GM21529 (cell line): ENCODE results near the gene STOML1.
"Not testable (repeated sequence)": the region's sequence is repeated elsewhere in the genome, so short reads cannot be mapped to it uniquely, and the experiment has no call there.

Experiments
- ATAC-seq: cut with Tn5 transposase; IDR thresholded peaks from one replicate; pipeline ENCODE4 v1.9.1; 2021; ENCODE audit not compliant: unreplicated experiment

The STOML1 gene

DNA sequence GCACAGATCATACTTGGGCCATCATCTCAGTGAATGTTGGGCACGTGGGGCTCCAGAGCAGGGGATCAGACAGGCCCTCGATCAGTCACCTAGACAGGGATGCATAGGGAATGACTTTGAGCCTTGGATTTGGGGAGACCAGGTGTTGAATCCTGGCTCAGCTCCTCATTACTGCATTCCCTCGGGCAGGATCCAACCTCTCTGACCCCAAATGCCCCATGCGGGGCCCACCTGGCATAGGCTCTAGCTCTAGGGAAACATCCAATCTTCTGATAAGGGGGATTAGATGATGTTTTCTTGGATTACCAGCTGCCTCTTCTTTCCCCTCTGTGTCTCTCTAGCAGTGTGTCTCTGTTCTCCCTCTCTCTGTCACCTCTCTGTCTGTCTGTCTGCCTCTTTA is 43.1 kb downstream of the STOML1 start:
- ATAC-seq, result no peak

DNA sequence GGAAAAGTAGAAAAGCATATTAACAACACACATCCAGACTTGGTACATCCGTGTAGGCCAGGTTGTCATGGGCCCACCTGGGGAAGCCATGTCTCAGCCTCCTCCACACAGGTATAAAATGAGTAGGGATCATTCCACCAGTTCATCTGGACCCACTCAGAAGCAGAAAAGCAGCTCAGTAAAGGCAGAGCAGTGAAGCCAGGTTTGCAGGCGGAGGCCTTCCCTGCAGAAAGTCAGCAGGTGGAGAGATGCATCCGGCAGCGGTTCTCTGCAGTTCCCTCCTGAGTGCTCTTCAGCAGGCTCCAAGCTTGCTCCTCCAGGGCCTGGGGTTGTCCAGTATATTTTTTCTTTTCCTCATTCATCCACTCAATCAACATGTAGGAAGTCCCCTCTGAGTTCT is 43.7 kb downstream of the STOML1 start:
- no peak for ATAC-seq

DNA sequence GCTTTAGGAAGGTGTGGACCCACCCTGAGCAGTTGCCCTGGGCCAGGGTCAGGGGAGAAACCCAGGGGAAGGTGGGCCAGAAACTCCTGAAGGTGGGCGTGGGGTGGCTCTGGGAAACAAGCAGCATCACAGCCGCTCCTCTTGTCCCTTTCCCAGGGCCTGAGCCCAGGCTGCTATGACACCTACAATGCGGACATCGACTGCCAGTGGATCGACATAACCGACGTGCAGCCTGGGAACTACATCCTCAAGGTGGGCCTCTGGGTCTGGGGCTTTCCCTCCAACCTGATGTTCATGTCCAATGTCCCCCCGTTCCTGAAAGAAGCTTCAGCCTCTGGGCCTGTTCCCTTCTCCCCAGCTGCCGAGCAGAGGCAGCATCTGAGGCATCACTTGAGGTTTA is 44.4 kb downstream of the STOML1 start:
- ATAC-seq, result no peak

DNA sequence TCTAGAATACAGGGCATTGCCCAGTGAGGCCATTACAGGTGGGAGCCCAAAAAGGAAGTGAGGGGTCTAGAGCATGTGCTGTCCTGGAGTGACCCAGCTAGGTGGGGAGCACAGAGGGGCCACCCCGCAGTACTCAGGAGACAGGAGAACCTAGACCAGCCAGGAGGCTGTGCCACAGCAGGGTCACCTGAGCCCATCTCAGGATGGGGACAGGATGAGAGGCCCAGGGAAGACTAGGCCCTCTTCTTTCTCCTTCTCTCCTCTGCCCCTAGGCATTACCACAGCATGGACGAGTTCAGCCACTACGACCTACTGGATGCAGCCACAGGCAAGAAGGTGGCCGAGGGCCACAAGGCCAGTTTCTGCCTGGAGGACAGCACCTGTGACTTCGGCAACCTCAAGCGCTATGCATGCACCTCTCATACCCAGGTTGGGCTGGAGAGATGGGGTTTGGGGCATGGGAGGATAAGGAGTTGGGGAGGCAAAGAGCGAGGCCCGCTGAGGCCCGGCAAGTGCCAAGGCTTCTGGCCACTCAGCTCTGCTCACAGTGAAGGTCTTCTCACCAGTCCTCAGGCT is 45.2 kb downstream of the STOML1 start:
- no peak for ATAC-seq

DNA sequence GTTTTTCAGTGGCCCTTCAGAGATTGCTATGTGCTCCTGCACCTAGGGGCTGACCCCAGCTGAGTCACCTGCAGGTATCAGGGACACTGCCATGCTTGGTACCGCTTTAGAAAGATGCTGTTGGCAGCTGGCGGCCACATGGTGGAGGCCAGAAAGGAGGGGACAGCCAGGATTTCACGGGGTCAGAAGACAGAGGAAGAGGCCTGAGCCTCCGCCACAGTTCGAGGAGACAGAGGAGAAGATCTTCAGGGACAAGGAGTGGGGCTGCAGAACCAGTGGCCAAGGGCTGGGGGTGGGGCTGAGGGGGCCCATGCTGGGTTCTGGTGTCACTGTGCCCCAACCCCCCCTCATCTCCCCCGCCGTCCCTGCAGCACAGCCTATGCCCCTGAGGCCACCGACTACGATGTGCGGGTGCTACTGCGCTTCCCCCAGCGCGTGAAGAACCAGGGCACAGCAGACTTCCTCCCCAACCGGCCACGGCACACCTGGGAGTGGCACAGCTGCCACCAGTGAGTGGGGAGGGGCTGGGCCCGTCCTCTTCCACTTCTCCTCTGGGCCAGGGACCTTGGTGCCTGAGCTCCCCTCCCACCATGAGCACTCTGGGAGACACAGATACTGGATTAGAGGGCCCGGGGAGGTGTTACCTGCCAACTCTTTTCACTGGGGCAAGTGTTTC is 45.9 kb downstream of the STOML1 start:
- no peak for ATAC-seq

DNA sequence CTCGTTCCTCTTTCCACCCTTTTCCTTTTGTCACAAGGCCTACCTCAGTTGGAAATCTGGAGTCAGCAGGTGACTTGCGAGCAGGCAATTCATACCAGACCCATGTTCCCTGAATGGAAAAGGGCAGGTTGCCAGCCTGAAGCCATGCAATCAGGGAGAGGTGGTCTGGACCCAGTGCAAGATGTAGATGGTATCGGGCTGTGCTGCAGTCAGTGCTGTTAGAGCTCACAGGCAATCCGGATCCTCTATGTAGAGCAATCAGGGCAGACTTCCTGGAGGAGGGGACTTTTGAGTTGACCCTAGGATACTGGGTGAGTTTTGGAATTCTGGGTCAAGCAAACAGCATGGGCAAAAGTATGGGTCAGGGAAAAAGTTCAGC is 47.0 kb downstream of the STOML1 start:
- no peak for ATAC-seq

DNA sequence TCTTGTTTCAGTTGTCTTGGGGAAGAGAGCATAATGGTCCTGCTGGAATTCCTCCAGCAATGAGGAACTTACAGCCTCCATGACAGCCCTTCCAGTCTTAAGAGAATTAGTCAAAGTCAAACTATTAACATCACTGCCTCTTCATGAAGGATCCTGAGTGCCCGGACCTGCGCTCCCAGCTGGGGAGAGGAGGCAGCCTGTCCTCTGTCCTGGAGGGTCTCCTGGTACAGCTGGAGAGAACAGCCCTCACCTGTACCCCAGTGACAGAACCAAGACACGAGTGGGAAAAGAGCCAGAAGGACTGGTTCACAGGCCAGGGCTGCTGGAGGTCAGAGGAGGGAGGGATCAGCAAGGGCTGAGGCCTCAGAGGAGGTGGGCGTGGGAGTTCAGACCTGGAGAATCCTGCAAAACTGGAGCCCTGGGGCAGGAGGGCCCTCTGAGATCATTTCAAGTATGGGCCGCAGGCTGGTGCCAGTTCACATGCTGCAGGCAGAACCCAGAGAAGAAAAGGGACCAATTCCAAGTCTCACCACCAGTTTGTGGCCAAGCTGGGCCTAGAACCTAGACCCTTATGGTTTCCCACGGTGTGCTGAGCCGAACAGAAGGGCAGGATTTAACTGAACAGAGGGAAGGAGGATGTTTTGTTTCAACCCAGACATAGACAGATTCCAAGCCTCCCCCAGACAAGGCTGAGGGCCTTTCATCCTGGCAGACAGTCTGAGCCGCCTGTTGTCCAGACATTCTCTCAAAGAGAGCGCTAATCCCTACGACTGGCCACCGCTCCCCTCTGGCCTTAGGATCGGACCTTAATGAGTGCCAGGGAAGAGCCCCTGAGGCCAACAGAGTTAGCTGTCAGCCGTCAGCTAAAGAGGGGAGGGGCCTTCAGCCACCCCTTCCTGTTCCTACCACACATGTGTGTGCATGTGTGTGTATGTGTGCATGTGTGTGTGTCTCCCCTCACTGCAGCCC is 47.6 kb downstream of the STOML1 start:
- no peak for ATAC-seq

DNA sequence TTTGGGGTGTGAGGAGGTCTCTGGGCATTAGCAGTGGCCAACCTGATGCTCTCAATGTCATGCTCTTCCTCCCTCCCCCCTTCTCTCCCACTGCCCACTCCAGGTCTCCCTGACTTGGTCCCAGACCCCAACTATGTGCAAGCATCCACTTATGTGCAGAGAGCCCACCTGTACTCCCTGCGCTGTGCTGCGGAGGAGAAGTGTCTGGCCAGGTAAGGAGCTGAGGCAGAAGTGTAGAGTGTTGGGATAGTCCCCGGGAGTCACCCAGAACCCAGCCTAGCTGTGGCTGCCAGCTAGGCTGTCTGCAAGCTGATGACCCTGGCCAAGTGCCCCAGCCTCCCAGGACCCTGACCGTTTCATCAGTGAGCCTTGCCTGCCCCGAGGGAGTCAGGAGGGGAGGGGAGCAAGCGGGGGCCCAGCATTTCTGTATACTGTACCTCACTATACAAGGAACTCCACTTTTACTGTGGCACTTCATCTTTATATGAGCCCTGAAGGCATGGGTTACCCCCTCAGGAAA is 49.3 kb downstream of the STOML1 start:
- no peak for ATAC-seq

DNA sequence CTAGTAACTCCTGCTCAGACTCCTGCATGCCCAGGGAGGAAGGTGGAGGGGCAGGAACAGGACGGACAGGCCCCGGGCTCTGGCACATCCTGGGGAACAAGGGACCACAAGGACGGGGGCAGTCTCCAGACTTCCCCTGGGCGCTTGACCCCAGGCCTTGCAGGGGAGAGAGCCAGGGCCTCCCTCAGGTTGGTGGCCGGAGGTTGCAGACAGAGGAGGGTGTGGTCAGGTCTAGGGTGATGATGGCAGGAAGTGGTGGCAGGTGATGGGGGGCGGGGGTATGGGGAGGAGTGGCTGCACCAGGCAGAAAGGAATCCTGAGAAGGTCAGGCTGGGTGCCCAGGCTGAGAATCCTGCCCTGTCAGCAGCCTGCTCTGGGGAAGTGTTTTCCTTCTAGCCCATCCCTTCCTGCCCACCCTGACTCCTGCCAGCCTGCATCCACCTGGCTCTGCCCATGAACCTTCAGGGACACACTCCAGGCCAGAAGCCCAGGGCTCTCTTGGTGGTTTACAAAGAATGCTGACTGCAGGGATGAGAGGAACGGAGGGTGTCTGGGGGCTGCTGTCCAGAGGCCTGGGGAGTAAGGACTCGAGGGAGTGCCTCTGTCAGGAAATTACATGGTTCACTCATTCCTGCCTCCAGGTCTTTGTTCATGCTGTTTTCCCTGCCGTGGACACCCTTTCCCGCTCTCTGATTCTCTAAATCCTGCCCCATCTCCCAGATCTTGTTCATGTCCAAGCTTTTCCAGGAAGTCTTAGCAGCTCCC is 50.0 kb downstream of the STOML1 start:
- no peak for ATAC-seq

DNA sequence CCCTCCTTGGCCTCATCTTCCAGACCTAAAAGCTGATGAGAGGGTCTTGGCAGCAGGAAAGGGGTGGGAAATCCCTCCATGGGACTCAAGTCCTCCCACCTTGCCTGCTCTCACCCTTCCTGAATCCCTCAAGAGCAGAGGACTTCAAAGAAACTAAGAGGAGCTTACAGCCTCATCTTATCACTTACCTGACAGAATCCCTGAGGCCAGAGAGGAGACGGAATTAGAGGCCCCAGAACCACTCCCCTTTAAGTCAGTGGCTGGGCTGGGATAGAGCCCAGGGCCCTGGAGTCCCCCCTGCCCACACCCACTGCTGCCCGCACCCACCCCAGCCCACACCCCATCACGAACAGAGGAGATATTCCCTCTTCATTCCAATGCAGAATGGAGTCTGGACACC is 50.6 kb downstream of the STOML1 start:
- no peak for ATAC-seq

DNA sequence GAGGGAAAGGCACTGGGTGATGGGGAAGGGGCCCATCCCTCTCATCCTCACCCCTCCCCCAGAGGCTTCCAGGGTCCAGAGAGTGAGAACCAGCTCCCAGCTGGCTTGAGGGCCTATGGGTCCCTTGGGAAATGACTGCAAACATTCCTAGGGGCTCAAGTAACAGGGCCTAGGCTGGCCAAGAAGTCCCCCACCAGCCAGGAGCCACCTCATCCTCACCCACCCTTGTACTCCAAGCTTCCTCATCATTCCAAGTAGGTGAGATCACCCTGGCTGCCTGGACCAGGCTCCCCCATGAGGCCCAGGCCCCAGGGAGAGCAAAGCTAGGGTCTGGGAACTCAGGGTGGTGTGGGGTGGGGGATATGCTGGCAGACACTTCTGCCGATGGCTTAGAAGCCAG is 51.1 kb downstream of the STOML1 start:
- no peak for ATAC-seq

DNA sequence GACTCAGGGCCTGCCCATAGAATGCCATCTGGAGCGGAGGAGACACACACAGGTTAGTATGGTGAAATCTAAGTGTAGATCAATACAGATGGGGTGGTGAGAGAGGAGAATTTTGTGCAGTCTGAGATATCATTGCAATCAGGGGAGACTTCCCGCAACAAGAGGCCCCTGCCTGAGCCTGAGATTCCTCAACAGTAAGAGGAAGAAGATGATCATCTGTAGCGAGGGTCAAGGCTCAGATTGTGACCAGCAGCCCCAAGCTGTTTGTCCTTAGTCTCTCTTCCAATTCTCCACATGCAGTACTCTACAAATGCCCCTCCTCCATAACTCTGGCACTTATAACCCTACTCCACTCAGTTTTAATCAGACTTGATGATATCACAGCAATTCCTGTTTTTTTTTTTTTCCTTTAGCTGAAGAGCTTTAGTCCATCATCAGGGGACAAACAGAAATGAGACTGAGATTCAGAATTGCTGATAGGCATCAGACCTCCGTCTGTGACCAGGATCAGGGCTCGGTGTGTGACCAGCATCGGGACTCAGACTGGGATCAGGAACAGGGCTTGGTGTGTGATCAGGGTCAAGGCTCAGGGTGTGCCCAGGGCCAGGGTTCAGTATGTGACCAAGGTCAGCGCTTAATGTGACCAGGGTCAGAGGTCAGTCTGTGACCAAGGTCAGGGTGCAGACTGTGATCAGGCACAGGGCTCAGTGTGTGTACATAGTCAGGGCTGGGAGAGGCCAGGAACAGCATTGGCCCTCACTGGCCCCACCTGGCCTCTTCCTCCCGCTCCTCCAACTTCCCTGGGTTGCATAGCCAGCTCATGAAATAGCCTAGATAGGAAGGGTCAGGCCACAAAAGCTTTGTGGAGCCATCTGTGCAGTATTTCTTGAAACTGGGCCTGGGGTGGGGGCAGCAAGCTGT is 51.8 kb downstream of the STOML1 start:
- no peak for ATAC-seq

DNA sequence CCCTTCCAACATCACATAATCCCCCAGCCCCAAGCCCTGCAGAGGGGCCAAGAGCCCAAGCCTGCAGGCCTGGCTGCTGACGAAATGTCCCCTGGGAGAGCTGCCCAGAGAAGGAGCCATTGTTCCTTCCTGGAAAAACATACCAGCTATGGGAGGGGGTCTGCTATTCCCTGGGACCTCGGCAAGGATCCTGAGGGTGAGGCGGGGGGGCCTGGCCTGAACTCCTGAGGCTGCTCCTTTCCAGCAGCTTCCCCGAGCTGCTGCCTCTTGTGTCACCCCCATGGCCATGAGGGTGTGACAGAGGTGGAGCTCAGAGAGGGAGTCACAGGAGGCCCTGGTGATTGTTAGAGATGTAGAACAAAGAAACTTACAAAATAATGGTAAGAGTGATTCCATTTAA is 53.0 kb downstream of the STOML1 start:
- ATAC-seq, result no peak

DNA sequence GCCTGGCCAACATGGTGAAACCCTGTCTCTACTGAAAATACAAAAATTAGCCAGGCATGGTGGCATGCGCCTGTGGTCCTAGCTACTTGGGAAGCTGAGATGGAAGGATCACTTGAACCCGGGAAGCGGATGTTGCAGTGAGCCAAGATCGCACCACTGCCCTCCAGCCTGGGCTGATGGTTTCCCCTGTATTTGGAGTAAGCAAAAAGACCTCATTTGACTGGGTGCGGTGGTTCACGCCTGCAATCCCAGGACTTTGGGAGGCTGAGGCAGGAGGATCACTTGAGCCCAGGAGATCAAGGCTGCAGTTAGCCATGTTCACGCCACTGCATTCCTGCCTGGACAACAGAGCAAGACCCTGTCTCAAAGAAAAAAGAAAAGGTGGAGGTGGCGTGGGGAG is 53.6 kb downstream of the STOML1 start:
- ATAC-seq, result not testable (repeated sequence)

DNA sequence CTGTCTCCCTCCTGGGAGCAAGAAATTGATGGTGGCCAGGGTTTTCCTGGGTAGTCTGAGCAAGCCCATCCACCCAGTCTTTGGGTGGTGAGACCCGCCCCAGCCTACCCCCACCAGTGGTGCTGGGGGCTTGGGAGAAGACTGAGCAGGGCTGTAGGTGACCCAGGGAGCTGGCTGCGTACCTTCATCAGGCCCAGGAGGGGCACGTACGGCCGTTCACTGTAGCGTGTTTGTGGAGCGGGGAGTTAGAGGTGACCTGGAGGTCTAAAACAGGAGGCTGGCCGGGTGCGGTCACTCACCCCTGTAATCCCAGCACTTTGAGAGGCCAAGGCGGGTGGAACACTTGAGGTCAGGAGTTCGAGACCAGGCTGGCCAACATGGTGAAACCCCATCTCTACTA is 54.4 kb downstream of the STOML1 start:
- ATAC-seq, result no peak

DNA sequence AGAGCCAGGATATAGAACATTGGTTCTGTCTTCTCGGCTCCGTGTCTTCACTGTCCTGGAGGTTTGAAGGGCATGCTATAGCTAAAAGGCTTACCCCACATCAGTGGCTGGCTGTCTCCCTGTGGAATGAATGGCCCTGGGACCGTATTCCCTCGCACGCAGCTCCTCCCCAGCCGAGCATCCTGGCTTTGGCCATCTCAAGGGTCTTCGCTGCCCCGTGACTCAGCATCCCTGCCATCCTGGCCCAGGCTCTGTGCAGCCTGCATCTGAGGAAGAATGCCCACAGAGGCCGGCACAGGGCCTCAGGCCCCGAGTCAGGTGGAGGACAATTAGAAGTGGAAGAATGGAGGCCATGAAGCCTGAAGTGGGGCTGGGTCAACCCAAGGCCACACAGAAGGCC is 54.8 kb downstream of the STOML1 start:
- no peak for ATAC-seq

DNA sequence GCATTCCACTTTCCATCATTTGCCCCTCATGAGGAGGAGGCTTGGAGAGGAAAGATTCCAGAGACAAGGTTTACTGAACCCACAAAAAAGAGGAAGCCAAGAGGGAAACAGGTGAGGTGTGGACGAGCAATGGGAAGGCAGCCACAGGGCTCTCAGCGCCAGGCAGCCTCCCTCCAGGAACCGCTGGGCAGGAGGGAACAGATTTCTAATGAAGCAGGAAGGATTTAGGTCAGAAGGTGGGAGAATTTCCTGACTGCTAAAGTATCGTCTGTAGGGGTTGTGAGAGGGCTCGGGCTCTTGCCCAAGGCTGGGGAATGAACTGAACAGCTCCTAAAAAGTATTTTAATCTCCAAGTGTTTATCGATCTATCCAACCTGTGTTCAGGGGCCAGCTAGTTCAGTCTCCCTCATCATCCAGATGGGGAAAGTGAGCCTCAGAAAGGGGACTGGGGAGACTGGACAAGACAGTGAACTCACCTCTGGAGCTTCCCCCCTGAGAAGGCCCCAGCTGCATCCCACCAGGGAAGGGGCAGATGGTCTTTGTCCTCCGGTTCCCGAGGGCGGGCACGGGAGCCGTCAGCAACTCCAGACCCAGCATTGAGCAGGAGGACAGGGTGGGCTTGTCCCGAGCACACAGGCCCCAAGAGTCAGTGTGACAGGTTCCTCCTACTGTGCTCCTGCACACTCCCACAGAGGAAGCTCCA is 55.4 kb downstream of the STOML1 start:
- ATAC-seq, result no peak

DNA sequence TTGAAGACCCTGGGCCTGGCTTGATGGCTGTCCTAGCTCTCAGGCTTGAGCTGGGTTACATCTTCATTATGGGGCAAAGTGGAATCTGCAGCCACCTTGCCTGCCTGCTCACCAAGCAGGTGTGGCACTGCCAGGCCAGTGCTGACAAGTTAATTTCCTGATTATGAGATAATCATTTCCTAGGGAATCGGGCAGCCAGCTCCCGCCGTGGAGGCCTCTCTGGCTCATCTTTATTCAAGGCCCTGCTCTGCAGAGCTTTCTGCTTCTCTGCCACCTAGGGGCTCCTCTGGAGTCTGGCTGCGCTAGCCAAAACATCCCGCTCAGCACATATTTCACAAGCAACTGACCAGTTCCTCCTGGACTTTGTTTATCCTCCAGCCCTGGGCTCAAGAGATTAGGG is 55.9 kb downstream of the STOML1 start:
- no peak for ATAC-seq

DNA sequence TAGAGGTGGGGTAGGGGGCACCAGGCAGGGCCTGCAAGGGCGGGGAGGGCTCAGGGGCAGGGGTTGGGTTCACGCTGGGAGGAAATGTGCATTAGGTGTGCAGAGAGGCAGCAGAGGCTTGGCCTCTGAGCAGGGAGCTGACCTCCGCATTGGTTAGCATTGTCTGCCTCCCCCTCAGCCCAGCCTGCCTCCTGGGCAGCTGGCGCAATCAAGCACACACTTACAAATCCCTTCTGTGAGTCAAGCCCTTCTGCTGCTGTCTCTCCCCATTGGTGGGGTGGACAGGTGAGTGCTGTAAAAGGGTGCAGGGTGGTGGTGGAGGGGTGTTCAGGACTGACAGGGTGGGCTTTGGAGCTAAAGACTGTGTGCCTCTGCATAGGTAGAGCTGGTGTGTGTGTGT is 56.5 kb downstream of the STOML1 start:
- ATAC-seq, result no peak
